DMS114 treated with DMSO at 0.1 percent for 48 hours (cell line): Measurements from ENCODE around the gene MAP2K5.
"Not testable (repeated sequence)": the region's sequence is repeated elsewhere in the genome, so short reads cannot be mapped to it uniquely, and the experiment has no call there.

Experiments
- DNase-seq: peaks from one replicate; lab custom pipeline; 2025; ENCODE audit not compliant: unreplicated experiment; lab: John Stamatoyannopoulos, UW

Gene MAP2K5

DNA sequence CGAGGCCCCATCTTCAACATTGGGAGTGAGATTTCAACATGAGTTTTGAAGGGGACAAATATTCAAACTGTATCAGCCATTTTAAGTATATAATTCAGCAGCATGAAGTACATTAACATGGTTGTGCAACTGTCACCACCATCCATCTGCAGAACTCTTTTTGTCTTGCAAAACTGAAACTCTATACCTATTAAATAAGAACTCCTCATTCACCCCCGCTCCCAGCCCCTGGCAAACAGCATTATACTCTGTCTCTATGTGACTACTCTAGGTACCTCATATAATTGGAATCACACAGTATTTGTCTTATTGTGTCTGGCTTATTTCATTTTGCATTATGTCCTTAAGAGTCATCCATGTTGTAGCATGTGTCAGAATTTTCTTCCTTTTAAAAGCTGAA, 110.1 kb downstream of the MAP2K5 start:
- DNase-seq: no peak

- no peak for DNase-seq
These were observed 117.9 kb downstream of the MAP2K5 start for GRCh38 chr15:67660446-67660845.

DNA sequence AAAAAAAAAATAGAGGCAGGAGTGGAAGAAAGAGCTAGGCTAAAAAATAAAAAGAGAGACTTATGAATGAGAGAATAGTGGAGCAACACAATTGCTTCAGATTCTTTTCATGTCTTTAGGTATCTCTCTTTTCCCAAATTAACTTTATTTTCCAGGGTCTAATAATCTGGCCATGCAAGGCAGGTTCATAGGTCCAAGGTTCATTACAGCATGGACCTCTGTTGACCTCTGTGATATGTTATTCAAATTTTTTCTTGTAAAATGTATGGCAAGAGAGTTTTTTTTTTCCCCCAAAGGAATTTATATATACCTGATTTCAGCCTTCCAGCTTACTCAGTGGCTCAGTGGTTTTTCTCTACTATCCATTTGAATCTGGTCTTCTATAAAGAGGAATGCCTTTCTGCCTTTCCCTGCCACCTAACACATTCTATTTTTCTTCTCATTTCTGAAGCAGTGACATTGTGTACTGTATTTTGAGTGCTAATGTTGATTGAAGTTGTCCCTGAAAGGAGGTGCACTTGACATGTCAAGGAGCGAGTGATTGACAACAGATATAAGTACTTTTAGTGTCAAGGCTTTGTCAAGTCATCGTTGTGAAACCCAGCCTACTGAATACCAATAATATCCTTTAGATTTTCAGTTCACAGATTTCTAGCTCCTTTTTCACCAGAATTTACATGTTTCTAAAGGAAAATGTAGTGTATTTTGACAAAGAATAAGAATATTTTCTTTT, 118.5 kb downstream of the MAP2K5 start:
- DNase-seq: no peak

DNA sequence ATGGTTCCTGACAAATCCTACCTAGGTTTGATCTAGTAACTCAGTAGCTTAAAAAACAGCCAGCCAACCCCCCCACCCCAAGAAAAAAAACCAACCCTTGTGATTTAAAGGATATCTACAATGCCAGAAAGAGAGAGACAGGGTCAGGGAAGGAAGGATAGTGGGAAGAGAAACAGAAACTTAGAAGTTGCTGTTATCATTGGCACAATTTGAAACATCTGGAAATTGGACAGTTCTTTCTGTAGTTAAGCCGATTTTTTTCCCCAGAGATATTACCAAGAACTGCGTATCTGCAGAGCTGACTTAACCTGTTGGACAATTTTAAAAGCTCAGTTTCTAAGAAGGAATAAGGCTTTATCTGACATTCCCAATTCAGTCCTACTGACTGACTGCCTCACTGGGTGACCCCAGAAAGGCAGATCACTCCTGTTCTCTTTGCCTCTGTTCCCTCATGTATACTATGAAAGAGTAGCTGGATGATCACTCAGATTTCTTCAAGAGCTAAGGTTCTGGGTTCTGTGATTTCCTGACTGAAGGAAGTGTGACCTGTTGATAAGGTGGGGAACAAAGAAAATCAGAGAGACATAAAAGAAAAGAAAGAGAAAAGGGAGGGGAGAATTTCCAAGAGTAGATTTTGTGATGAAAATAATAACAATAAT, 128.3 kb downstream of the MAP2K5 start:
- DNase-seq: no peak

DNA sequence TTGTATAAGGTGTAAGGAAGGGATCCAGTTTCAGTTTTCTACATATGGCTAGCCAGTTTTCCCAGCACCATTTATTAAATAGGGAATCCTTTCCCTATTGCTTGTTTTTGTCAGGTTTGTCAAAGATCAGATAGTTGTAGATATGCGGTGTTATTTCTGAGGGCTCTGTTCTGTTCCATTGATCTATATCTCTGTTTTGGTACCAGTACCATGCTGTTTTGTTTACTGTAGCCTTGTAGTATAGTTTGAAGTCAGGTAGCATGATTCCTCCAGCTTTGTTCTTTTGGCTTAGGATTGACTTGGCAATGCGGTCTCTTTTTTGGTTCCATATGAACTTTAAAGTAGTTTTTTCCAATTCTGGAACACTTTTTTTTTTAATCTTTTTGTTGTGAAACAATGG, 130.3 kb downstream of the MAP2K5 start:
- DNase-seq: not testable (repeated sequence)

DNA sequence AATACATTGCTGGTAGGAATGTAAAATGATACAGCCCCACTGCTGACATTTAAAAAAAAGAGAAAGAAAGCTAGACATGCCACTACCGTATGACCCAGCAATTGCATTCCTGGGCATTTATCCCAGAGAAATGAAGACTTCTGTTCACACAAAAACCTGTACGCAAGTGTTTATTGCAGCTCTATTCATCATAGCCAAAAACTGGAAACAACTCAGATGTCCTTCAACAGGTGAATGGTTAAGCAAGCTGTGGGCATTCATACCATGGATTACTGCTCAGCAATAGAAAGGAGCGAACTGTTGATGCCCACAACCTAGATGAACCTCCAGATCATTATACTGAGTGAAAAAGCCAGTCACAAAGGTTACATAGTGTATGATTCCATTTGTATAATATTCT, 132.5 kb downstream of the MAP2K5 start:
- DNase-seq: no peak

- no peak for DNase-seq
These were observed 135.6 kb downstream of the MAP2K5 start for GRCh38 chr15:67678089-67678488.

DNA sequence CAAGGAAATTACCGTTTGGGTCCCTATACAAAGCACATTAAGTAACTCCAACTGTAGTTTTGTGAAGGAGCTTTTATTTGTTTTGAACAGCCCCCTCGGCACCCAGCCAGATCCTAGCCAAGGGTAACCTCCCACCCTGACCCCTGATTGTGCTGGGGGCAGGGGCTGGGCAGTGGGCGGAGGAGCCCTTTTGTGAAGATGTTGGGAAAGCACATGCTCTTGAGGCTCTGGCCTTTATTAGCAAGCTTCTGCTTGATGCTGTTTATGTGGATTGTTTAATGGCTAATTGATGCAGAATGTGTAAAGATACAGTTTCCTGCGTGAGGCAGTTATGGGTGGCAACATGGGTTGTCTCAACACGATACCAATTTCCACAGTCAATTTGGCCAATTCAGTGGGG, 136.5 kb downstream of the MAP2K5 start:
- no peak for DNase-seq

- no peak for DNase-seq
These were observed 138.1 kb downstream of the MAP2K5 start for GRCh38 chr15:67680641-67681040.

GRCh38 chr15:67685008-67685599, 142.6 kb downstream of the MAP2K5 start:
- DNase-seq: no peak

DNA sequence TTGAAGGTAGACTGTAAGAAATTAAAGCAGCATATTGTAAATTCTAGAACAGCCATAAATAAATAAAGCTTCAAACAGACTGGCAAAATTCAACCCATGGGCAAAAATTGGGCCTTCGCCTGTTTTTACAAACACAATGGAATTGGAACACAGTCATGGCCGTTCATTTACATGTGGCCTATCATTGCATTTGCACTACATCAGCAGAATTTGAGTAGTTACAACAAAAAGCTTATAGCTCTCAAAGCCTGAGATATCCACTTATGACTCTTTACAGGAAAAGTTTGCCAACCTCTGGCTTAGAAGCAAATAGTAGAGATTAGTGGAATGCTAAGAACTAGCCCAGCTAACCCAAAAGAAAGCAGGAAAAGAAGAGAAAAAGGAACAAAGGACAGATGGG, 143.2 kb downstream of the MAP2K5 start:
- DNase-seq: no peak

DNA sequence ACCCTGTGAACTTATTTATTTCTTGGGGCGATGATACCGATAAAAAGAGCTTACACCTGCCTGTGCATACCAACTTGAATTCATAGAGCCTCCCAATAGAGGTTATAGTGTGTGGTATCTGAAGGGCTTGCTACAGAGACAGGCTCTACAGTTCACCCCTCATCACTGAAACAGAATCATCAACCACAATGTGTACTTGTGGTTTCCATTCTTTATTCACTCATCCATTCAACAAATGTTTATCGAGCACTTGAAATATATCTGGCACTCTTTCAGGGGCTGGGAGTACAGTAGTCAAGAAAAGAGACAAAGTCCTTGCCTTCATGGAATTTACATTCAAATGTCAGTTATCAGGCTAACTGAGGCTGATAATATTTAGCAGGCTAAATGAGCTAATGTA, 148.4 kb downstream of the MAP2K5 start:
- no peak for DNase-seq

DNA sequence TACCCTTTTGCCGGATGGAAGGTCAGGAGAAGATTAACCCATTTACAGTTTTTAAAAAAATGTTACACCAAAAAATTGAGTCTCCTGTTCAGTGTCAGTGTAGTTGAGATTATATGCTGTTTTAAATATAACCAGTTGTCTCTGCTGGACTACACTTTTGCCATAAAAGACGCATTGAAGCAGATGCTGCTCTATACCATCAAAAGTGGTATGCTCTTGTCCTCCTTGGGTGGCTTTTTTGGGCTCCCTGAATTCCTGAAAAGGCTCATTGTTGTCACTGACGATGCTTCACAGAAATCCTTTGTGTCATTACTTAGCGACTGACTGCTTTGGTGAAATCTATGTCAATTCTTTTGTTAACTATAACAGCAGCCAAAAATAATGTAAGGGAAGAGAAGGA, 148.9 kb downstream of the MAP2K5 start:
- DNase-seq: no peak

DNA sequence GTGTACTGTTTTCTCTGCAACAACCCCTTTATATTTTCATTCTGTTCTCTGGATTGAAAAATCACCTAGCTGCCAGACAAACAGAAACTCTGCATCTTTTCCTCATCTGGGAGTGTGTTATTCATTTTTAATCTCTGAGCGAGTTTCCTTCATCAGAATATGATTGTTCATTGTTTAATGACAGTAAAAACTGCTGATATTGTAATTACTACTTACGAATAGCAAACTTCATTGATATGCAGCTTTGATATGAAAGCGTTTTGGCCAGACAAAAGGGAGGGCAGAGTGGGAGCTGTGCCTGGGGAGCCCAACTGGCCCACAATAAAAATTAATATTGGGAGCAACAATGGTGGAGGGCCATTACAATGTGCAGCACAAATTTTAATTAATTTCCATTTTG, 150.1 kb downstream of the MAP2K5 start:
- DNase-seq: no peak

DNA sequence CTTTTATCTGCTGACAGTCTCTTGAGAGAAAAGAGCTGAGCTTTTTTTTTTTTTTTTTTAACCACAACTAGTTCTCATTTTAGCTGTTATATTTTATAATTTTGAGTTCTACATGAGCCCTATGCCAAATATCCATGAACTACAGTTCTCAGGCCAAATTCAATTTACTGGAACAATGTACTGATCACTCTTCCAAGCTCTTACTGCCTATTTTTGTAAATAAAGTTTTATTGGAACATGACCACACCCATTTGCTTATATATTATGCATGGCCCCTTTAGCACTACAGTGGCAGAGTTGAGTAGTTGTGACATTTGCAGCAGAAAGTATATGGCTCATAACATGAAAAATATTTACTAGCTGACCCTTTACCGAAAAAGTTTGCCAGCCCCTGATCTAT, 153.6 kb downstream of the MAP2K5 start:
- no peak for DNase-seq

GRCh38 chr15:67700023-67700422, 157.5 kb downstream of the MAP2K5 start:
- no peak for DNase-seq

DNA sequence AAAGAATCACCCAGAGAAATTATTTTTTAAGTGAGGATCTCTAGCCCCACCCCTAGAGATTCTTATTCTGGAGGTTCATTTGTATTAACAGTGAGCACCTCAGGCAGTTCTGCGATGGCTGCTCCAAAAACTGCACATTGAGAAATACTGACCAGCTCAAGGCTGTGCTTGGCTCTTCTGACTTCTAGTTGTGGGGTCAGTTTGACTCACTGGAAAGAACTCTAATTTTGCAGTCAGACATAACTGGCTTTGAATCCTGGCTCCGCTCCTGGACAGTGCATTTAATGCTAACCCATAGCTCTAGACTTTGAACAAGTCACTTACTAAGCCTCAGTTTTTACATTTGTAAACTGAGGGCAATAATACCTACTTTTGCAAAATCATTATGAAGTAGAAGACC, 159.2 kb downstream of the MAP2K5 start:
- no peak for DNase-seq

DNA sequence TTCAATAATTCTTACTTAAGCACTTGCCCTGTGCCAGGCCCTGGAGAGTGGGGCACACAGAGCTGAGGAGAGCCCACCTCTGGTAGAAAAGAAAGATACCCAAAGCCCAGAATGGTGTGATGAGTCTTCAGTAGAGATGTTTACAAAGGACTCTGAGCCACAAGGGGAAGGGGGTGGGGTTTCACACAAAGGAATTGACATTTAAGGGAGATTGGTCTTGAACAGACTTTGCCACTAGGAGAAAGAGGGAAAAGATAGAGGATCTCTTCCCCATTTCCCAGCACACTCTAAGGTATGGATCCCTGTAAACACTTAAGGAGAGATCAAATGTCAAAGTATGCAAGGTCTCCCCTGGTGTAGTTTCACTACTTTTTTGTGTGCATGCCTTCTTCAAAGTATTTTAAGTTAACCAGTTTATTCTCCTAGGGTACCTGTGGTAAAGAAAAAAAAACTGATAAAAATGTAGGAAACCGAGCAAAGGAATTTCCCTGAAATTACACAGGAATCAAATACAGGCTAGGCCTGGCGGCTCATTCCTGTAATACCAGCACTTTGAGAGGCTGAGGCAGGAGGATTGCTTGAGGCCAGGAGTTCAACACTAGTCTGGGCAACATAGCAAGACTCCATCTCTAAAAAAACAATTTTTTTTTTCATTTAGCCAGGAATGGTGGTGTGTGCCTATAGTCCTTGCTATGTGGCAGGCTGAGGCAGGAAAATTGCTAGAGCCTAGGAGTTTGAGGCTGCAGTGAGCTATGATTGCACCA, 165.2 kb downstream of the MAP2K5 start:
- DNase-seq: no peak

- DNase-seq: no peak
These were observed 166.0 kb downstream of the MAP2K5 start for GRCh38 chr15:67708500-67708899.

DNA sequence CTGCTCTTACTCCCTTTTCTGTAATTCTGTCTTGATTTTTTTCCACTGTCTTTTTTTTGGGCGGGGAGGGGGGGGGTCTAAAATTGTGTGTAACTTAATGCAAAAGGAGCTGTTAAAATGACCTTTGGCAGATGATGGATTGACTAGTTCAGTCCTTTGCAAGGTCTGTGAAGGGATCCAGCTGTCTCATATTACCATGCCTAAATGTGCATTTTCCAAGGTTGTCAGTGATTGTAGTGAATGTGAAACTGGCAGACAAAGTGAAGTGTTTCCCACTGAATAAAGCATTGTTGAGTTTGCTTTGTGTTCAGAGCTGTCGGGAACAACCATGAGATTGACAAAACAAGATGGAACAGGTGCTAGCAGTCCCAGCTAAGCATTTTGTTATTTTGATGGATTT, 172.7 kb downstream of the MAP2K5 start:
- DNase-seq: no peak

GRCh38 chr15:67716171-67716570, 173.7 kb downstream of the MAP2K5 start:
- no peak for DNase-seq

DNA sequence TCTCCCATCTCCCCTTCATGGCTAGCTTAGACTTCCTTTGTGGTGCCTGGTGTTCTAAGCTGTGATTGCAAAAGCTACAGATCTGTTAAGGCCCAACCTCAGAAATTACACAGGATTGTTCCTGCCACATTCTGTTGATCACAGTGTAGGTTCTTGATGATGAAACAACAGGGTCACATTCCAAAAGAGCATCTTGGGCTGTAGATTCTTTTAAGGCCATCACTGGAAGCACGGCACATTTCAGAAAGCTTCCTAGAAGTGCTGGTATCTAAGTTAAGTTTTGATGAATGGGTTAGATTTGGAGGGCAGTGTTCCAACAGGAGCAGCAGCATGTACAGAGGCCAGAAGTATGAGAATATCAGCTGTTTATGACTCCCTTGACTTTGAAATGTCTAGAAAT, 175.3 kb downstream of the MAP2K5 start:
- no peak for DNase-seq
